ENCODE data around the gene FADS3. TPM values are rescaled to one million over a fixed set of nuclear protein-coding genes. Genes with fewer than 3 reads are reported as not detected.

The FADS3 gene
- total and polyA plus RNA-seq, 12 donors, result 54.9 to 217 (median 75.2) TPM

GRCh38 chr11:61917334-61918109, 26.2 kb upstream of the FADS3 start, which contains the start of gene RAB3IL1:
RAB3IL1 (minus strand) TSS chr11:61917566; CDS start chr11:61917367, 199 bp downstream.
- H3K4me3 ChIP-seq, result peak within 1 kb of the TSS; percentile 37 to 87 (median 66)
- peaks cover 0 to 13% (median 0%) of the 10 kb centered on the region in 7 donors for H3K27me3 ChIP-seq
- H3K4me1 ChIP-seq, result peaks cover 4 to 65% (median 31%) of the 10 kb centered on the region in 9 donors
- peak; percentile 73 to 90 (median 84) for ATAC-seq
- peak within 1 kb of the TSS; percentile 57 to 88 (median 83) for H3K27ac ChIP-seq
- no peak for TF ChIP-seq CTCF (IDR thresholded peaks at IDR 0.05)
- intact Hi-C loops (cut with DNase I), result no loop called here
- H3K36me3 ChIP-seq, result no peaks in the 10 kb centered on the region
- no peaks in the 10 kb centered on the region for H3K9me3 ChIP-seq
- 2 to 4% methylated on average over 58 to 74 of the region's 74 CpGs for WGBS, 2 donors
- peak; percentile 71 to 79 for DNase-seq

GRCh38 chr11:61916737-61917333, 25.5 kb upstream of the FADS3 start:
- Histone ChIP-seq H3K4me1 (peaks cover 0 to 65% (median 29%) of the 10 kb centered on the region in 9 donors), H3K36me3 (no peaks in the 10 kb centered on the region), H3K4me3 (peak overlapping the region; percentile 37 to 87 (median 66)), H3K27ac (peak overlapping the region; percentile 57 to 88 (median 83)), H3K9me3 (no peaks in the 10 kb centered on the region), H3K27me3 (peaks cover 0 to 13% (median 0%) of the 10 kb centered on the region in 7 donors)
- ATAC-seq, result no peak
- 8% methylated on average over 32 of the region's 32 CpGs for WGBS, 2 donors
- DNase-seq, result peak in 1 of 2 donors; percentile 18
- intact Hi-C loops (cut with DNase I), result no loop called here
- no peak for TF ChIP-seq CTCF (IDR thresholded peaks at IDR 0.05)

- no peak for ATAC-seq
- H3K27ac ChIP-seq, result peak overlapping the region in 2 of 10 donors; percentile 10 to 16
- H3K27me3 ChIP-seq, result peaks cover 0 to 13% (median 0%) of the 10 kb centered on the region in 7 donors
- peaks cover 7 to 73% (median 45%) of the 10 kb centered on the region in 9 donors for H3K4me1 ChIP-seq
- peak overlapping the region in 3 of 10 donors; percentile 66 to 67 (median 66) for H3K4me3 ChIP-seq
- no peak for TF ChIP-seq CTCF (IDR thresholded peaks at IDR 0.05)
- intact Hi-C loops (cut with DNase I), result no loop called here
- H3K36me3 ChIP-seq, result no peaks in the 10 kb centered on the region
- peak in 1 of 2 donors; percentile 1 for DNase-seq
- 87 to 91% methylated on average over 7 of the region's 7 CpGs for WGBS, 2 donors
- no peaks in the 10 kb centered on the region for H3K9me3 ChIP-seq
Measured at GRCh38 chr11:61914471-61915171, 23.3 kb upstream of the FADS3 start.
